Measurements from ENCODE around the gene MAD1L1.

MAD1L1 gene

DNA sequence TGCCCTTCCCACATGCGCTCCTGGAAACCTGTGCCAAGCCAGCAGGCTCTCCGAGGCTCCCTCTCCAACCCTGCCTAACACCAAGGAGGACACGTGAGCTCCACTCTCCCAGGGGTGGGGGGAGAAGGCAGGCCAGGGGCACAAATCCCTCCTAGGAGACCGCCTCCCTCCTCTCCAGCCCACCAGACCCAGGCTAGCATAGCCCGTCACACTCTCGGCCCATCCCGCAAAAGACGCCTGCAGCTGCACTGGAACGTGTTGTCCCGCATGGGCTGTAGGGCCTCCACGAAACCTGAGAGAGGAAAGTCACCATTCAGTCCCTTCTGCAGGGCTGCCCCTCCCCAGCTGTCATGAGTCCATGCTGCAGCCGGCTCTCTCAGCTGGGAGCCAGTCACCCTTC lies 126.3 kb downstream of the MAD1L1 start:
- DNase-seq: peak in 7 of 58 donors; percentile 24 to 64 (median 40)

DNA sequence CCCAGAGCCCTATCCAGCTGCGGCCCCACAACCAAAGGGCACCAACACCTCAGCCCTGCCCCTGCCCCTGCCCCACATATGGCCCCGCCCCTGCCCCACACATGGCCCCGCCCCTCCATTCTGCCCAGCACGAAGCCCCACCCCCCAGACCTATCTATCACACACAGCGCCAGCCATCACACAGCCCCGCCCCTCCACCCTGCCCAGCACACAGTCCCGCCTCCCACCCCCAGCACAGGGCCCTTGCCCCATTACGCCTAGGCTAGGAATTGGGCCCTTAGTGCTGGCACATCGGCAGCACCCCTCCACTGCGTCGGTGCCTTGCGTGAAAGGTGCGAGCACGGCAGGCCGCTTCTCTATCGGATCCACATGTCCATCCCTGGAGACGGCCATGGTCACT lies 126.8 kb downstream of the MAD1L1 start:
- DNase-seq: peak in 7 of 58 donors; percentile 15 to 55 (median 35)

DNA sequence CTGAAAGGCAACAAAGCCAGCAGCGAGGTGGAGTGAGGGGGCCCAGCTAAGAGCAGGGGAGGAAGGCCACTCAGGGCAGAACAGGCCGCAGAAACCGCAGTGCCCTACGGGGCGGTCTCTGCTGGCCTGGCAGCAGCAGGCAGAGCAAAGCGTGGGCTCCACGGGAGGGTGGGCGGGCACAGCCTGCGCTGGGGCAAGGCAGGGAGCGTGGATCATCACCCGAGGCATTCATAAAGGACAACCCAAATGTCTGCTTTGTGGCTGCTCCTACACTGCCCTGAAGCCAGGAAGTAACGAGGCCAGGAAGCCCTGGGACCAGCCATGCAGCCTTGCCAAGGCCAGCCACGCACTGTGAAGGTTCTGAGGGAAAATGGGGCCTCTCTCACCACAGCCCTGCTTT lies 127.5 kb downstream of the MAD1L1 start:
- DNase-seq: no peak

DNA sequence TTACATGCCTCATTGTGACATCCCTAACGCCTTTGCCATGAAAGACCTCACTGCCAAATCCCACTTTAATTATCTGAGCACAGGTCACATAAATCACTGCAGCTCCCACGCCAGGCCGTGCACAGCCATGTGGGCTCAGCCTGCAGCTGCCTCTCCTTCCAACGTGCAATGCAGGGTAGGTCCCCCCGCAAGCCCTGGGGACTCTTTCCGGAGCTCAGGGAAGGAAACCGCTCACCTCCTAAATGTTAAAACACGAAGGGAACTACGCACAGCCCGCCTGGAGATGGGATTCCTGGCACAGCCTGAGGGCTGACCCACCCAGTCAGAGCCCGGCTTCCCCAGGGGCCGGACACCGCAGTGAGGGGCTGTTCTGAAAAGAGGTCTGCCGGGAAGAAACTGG lies 128.0 kb downstream of the MAD1L1 start:
- no peak for DNase-seq

DNA sequence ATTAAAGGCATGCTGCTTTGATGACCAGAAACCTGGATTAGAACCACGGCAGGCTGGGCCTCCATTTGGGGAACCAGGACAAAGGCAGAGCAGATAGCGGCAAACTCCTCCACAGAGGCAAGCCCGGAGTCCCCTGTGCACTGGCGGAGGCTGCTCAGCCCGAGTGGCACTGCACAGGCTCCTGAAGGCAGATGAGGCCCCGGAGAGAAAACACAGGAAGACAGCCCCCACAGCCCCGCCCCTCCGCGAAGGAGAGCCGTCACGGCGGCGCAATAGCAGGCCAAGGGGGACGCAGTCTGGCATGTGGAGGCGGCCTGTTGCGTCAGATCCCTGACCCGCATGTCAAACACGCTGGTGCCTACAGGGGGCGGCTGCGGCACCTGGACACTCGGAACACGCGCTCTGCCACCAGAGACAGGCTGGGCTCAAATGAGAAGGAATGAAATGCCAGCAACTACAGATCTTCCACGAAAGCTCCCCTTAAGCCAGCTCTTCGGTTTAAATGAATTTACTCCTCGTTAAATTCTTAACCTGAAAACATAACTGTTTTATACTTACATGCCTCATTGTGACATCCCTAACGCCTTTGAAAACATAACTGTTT lies 128.5 kb downstream of the MAD1L1 start:
- peak in 47 of 58 donors; percentile 15 to 75 (median 44) for DNase-seq

DNA sequence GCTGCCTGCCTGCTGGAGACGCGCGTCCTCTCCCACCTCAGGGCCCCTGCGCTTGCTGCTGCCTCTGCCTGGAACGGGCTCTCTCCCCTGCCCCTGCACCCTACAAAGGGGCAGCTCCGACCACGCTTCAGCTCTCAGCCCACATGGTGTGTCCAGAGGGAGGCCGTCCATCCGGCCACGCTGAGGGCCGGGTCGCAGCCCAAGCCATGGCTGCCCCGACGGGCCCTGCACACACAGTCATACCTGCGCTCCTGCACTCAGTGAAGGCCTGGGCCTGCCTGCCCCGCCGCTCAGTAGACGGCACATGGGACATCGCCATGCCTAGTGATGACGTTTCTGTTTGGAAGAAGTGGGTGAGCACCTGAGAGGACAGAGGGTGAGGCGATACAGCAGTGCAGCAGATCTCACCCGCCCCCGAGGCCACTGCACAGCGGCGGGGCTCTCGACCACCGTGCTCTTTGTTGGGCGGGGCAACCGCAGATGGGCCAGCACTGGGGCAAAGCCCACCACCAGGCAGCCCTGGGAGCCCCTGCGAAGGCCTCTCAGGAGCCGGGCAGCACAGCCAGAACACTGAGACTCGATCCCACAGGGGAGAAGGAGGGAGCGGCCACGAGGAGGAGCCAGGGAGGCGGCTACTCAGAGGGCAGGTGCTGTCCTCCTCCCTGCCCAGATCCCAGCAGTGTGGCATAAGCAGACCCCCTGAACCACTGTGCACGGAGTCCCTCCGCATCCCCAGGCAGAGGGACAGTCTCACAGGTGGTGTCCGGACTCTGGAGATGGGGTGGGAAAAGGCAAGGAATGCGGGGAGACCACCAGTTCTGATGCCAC lies 129.5 kb downstream of the MAD1L1 start:
- DNase-seq: no peak

DNA sequence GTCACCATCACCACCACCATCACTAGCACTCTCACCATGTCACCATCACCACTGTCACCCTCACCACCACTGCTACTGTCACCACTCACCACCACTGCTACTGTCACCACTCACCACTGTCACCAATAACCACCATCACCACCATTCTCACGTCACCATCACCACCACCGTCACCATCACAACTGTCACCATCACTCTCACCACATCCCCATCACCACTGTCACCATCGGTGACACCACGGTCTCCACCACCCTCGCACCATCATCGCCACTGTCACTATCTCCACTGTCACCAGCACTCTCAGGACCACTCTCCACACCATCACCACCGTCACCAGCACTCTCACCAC lies 130.4 kb downstream of the MAD1L1 start:
- no peak for DNase-seq

DNA sequence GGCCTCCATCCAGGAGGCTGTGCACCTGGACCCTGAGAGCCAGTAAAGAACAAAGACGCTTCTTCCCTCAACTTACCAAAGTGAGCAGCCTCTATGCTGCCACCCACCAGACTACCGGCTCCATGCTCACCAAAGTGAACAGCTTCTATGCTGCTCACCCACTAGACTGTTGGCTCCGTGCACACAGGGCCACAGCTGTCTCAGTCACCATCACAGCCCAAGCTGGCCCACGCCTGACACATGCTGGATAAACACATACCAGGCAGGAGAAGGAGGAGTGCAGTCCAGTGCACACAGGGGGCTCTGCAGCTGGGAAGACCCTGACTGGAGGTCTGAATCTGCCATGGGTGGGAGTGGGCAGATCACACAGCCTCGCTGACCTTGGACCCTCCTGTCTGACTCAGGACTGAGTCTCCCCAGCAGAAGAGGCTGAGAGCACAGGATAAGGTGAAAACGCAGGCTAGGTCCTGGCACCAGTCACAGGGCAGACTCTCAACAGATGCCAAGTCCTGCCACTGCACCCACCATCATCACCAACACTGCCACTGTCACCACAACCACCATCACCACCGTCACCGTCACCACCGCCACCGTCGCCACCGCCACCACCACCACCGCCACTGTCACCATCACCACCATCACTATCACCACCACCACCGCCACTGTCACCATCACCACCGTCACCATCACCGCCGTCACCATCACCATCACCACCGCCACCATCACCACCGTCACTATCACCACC lies 130.9 kb downstream of the MAD1L1 start:
- DNase-seq: peak in 15 of 58 donors; percentile 17 to 67 (median 35)

DNA sequence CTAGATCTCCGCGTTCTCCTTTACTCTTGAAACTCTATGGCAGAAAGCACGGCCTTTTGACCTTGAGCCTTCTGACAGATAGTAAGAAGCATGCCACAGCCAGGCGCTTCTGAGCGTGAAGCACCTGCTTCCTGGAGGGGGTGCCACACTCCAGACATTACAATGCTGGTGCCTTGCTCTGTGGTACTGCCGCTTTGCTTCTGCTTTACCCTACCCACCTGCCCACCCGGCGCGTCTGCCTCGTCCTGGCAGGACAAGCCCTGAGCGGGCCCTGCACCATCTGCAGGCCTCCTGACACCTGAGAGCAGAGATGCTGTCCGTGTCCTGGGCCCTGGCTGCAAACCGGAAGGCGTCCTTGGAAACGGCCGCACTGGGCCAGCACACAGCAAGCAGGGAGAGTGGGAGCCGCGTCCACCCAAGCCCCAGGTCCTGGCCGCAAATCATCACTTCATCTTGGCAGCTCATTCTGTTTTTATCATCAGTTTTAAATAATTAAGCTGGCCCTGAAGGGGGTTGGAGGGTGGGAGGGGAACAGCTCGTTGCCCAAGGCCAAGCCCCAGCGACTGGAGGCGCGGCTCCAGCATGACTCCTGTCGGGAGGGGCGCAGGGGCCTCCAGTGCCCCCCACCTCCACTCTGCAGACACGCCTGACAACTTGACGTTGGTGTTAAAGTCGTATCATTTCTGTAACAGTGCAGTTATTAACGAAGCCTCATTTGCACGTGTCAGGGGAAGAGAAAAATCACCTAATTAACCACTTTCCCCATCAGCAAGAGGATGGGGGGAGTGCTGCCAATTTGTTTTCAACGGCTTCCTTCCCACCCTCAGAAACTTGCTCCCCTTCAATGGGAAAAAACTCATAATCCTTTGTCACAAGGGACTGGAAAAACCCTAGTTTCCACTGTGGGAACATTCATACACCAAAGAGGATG lies 132.2 kb downstream of the MAD1L1 start:
- DNase-seq: no peak

DNA sequence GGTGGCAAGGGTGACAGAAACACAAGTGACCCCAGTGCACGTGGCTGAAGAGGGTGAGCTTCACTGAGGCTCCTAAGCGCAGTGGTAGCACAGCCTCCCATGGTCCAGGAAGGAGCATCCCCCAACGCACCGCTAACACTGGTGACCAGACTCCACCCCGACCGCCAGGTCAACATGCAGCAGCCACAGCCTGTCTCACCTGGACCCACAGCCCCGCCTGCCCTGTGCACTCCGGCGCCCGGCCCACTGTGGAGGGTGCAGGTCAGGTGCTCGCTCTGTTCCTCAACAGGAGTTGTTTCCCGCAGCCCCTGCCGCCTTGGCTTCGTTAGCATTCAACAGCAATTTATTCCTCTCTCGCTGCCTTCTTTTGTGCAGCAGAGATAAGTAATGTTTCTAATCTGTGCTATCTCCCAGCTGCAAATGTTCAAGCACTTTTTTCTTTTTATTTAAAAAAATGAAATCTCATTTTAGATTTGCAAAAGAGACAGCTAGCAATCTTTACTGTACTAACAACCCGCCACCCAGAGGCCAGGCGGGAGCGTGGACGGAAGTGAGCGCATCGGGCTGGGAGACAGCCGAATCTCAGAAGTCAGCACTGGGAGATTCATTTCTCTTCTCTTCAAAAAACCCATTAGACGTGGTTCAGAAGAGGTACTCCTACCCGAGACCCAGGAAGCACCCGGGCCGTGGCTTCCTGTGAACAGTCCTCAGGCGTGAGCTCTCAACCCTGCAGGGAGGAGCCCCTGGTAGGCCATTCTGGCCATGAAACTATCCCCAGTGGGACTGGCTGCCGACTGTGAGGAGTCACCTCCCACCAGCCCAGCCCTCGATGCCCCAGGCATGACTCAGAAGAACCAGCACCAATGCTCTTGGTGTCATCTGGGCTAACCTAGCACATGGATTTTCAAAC lies 133.4 kb downstream of the MAD1L1 start:
- peak in 6 of 58 donors; percentile 12 to 32 (median 24) for DNase-seq

DNA sequence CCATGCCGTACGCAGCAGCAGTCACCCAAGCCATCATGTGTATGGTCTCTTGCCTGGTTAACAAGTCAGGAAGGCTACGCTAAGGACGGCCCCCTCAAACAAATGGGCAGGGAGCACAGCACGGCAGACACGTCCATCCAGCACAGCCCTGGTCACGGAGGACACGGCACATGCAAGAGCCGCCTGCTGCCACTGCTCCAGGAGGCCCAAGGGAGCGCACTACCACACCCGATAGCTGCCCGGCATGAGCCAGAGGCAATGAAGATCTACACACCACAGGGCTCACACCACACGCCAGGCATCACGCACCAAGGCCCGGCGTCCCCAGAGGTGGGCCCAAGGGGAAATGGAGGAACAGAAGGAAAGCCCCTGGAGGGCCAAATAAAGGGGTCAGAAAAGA lies 134.2 kb downstream of the MAD1L1 start:
- DNase-seq: no peak

DNA sequence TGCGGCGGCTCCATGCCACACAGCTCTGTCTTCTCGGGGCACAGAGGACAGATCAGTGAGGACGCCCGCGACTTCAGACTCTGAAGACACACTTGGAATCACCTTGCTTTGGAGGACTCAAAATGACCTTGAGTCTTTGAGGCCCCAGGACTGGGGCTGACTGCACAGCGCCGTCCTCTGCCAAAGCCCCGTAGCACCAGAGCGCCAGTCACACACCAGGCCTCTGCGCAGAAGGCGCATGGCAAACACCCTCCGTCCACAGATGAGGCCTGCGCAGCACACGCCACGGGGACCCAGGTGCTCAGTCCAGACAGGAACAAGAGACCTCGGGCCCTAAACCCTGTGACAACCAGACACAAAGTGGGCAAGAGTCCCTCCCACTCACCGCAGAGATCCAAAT lies 134.7 kb downstream of the MAD1L1 start:
- DNase-seq: no peak

DNA sequence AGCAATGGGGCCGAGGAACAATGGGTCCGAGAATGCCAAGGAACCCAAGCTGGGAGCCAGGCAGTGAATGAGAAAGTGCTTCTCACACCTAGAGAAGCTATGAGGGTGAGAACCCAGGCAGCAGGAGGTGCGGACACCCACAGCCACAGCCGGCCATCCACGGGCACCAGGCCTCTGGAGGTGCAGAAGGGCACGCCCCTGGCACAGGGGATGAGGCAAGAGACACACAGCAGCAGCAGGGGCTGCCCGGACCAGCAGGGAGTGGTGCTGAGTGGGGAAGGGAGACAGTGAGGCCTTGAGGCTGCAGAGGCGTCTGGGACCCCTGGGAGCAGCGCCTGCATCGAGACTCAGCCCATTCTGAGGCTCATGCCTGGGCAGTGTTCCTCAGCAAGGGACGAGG lies 135.3 kb downstream of the MAD1L1 start:
- DNase-seq: no peak

DNA sequence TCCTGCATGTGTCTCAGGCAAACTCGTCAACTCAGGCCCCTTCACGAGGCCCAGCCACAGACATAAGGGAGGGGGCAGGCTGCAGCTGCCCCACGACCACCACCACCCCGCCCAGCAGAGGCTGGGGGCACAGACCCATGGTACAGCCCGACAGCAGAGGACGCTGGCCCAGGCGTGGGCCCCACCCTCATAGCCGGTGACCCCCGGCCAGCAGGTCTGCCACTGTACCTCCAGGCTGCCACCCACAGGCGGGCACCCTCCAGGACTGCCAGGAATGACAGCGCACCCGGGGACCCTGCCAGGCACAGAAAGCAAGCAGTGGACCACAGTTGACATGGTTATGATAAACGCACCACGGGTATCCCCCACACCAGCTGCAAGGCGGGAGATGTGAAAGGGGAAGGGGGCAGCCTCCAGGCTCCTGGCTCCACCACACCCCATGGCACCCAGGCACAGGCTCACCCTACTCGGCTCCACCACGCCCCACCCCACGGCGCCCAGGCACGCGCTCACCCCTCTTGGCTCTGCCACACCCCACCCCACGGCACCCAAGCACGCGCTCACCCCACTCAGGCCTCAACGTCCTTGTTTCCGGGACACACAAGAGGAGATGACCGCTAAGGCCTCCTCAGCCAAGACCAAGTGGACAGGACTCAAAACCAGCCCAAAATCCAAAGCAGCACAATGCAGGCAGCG lies 135.9 kb downstream of the MAD1L1 start:
- DNase-seq: no peak

DNA sequence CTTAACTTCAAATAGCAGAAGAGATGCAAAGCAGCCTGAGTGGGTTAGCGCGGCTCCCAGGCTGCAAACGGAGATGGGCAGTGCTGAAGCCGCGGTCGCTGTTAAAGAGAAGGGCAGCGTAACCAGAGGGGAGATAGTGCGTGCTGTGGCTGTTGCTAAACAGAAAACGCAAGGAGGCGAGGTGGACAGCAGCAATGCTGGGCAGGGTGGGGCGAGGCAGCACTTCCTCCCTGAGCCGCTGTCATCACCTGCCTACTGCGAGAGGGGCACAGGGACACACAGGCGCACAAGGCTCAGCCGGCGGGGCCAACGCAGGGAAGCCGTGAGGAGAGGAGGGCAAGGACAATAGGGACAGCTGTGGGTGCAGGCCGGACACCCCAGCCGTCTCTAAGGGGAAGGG lies 137.3 kb downstream of the MAD1L1 start:
- no peak for DNase-seq

DNA sequence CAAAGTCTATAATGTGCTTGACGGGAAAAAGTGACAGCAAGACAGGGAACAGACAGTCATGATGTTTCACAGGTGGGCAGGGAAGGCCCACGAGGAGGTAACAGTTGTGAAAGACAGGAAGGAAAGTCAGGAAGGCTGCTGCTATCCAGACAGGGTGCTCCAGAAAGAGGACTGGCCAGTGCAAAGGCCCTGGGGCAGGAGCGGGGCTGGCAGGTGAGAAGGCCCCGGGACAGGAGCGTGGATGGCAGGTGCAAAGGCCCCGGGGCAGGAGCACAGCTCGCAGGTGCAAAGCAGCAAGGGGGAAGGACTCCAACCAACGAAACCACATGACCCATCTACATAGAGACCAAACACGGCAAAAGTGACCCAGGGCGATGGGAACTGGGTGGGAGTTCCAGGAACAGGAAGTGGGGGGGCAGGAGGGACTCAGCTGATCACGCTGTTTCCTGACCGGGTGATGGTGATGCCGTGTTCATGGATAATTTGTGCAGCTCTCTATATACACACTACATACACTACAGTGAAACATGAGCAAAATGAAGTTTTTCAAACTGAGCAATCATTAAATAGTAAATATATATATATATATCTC lies 138.2 kb downstream of the MAD1L1 start:
- DNase-seq: no peak

DNA sequence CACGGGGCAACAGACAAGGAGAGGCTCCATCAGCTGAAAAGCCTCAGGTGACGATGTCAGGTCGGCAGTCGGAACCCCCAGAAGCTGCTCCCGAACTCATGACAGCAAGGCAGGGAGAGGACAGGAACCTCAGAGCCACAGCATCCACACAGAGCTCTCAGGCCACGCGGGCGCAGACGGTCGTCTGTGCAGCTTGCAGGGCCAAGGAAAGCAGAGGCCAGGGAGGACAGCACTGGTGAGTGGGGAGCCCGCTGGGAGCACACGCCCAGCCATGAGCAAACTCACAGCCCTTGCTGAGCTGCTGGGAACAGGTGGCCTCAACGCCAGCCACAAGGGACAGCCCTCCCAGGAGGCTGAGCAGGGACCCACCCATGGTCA lies 138.9 kb downstream of the MAD1L1 start:
- no peak for DNase-seq

DNA sequence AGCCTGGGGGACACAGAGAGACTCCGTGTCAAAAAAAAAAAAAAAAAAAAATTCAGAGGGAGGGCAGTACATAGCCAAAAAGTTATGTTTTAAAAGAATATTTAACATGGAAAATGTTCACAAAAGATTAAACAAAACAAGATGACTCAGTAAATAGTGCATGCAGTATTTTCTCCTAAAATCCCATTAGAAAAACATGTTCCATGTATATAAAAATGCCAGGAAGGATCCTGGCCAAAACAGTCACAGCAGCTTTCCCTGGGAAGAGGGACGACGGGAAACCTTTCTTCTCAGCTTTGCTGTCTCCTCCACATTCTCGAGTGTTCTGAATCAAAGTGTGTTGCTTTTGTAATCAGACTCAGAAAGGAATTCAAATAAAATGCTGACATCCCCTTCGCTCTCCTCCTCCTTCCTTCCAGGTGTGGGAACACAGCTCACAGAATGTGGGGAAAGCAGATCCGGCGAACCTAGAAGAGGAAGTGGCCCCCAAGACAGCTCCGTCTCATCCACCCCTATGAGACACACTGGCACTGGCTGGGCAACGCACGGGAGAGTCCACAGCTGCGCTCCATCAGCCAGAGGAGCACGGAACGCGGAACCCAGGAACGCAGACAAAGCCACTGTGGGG lies 139.4 kb downstream of the MAD1L1 start:
- no peak for DNase-seq

DNA sequence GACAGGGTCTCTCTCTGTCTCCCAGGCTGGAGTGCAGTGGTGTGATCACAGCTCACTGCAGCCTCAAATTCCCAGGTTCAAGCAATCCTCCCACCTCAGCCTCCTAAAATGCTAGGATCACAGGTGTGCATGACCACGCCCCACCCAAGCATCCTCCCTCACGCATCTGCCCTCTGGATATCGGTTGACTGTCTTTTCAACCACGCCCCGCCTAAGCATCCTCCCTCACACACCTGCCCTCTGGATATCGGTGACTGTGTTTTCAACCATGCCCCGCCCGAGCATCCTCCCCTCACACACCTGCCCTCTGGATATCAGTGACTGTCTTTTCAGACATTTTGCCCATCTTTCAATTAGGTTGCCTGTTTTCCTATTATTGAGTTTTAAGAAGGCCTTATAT lies 140.5 kb downstream of the MAD1L1 start:
- no peak for DNase-seq

Data from anterior cingulate cortex (tissue), 58 donors.